Natural killer cell (primary cell): ENCODE measurements around the gene RGPD6. TPM values are rescaled to one million over a fixed set of nuclear protein-coding genes. Genes with fewer than 3 reads are reported as not detected.
"Not testable (repeated sequence)": the region's sequence is repeated elsewhere in the genome, so short reads cannot be mapped to it uniquely, and the experiment has no call there.

Source experiments
- ATAC-seq, 3 donors: fragments of 150-1000 bp in 2 of 3; fragments of 200-7000 bp in 1 of 3; cut with Tn5 transposase; 1 replicate in 1 of 3; 2 replicates in 2 of 3; pipeline ENCODE4 v1.10.0; 2021; ENCODE audit warnings: mild to moderate bottlenecking in 2 of 3, moderate library complexity in 2 of 3
- DNase-seq, 2 donors: peaks; one replicate each; pipeline versions ENCODE4 v3.0.0 to v3.0.0-alpha.2; 2013 to 2021; ENCODE audit warnings: mixed read lengths in 1 of 2
- H3K27ac ChIP-seq: one replicate; pipeline ENCODE4 v1.5.1; 2013; ENCODE audit warnings: mild to moderate bottlenecking, low read length
- H3K27me3 ChIP-seq: one replicate; pipeline ENCODE4 v1.6.1; 2013; ENCODE audit warnings: low read length; ENCODE audit not compliant: control insufficient read depth, insufficient read depth
- H3K36me3 ChIP-seq: one replicate; pipeline ENCODE4 v1.6.1; 2013; ENCODE audit warnings: low read length; ENCODE audit not compliant: control insufficient read depth, insufficient read depth
- H3K4me1 ChIP-seq: one replicate; pipeline ENCODE4 v1.6.1; 2013; ENCODE audit warnings: low read length; ENCODE audit not compliant: control insufficient read depth, insufficient read depth
- H3K4me3 ChIP-seq: one replicate; pipeline ENCODE4 v1.5.1; 2013; ENCODE audit warnings: low read length
- H3K9me3 ChIP-seq: one replicate; pipeline ENCODE4 v1.6.1; 2013; ENCODE audit warnings: low read length; ENCODE audit not compliant: control insufficient read depth, insufficient read depth
- H3K27ac Mint-ChIP-seq, 2 donors: one replicate each; pipeline ENCODE4 v1.8.0; 2022; ENCODE audit warnings: mild to moderate bottlenecking in 2 of 2, mixed read lengths in 2 of 2, moderate library complexity in 1 of 2
- H3K27me3 Mint-ChIP-seq, 2 donors: one replicate each; pipeline ENCODE4 v1.8.0; 2022; ENCODE audit warnings: low read depth in 2 of 2, mixed read lengths in 2 of 2
- H3K36me3 Mint-ChIP-seq: one replicate; pipeline ENCODE4 v1.8.0; 2022; ENCODE audit warnings: mixed read lengths
- H3K4me1 Mint-ChIP-seq, 2 donors: one replicate each; pipeline ENCODE4 v1.8.0; 2022; ENCODE audit warnings: mixed read lengths in 2 of 2
- H3K4me3 Mint-ChIP-seq: one replicate; pipeline ENCODE4 v1.8.0; 2022; ENCODE audit warnings: mild to moderate bottlenecking, moderate library complexity, mixed read lengths
- H3K9me3 Mint-ChIP-seq, 2 donors: one replicate each; pipeline ENCODE4 v1.8.0; 2022; ENCODE audit warnings: mixed read lengths in 2 of 2
- WGBS: methylation state at CpG from one replicate; pipeline ENCODE4 v1.1.7; 2013; ENCODE audit warnings: missing lambda C conversion rate; ENCODE audit not compliant: insufficient coverage; 5-methylcytosine and 5-hydroxymethylcytosine counted together
- intact Hi-C: fragments of 100-400 bp; cut with micrococcal nuclease; formaldehyde crosslinking; loops from one replicate; pipeline ENCODE4 v1.14.2; 2022
- total RNA-seq, 4 donors: library from RNA; stranded (reverse); fragments of 120-200 nt in 1 of 4; gene quantifications; one replicate each; pipeline versions ENCODE4 v1.2.3 to v1.2.4, GENCODE V29; 2013 to 2022

Gene RGPD6
- total RNA-seq, 3 donors from 2014 or later (not counting 1 experiment from before 2014, with no cell fraction given) = 59.9 to 98.8 (median 90.9) TPM

GRCh38 chr2:110603917-110604591 lies 27.0 kb upstream of the RGPD6 start:
- H3K9me3 Mint-ChIP-seq, H3K9me3 ChIP-seq, intact Hi-C loops, H3K27me3 ChIP-seq, H3K4me1 Mint-ChIP-seq, DNase-seq, H3K27ac ChIP-seq, H3K27me3 Mint-ChIP-seq, ATAC-seq, H3K36me3 ChIP-seq, H3K36me3 Mint-ChIP-seq, H3K4me1 ChIP-seq, H3K4me3 Mint-ChIP-seq, H3K4me3 ChIP-seq, H3K27ac Mint-ChIP-seq: not testable (repeated sequence)
- no CpG with 5 or more reads among the region's 8 CpGs for WGBS

- H3K4me1 ChIP-seq, intact Hi-C loops, H3K36me3 Mint-ChIP-seq, H3K9me3 ChIP-seq, H3K4me1 Mint-ChIP-seq, H3K4me3 Mint-ChIP-seq, H3K27ac Mint-ChIP-seq, H3K27ac ChIP-seq, H3K4me3 ChIP-seq, H3K36me3 ChIP-seq, DNase-seq, ATAC-seq, H3K9me3 Mint-ChIP-seq, H3K27me3 ChIP-seq: not testable (repeated sequence)
- WGBS = no CpG with 5 or more reads among the region's 9 CpGs
- H3K27me3 Mint-ChIP-seq = peaks cover 7 to 11% of the 10 kb centered on the region in 2 donors
These were observed 25.1 kb upstream of the RGPD6 start for GRCh38 chr2:110602139-110602538.

GRCh38 chr2:110591973-110592372 lies 15.0 kb upstream of the RGPD6 start:
- intact Hi-C loops, ATAC-seq, H3K4me1 ChIP-seq, H3K4me3 Mint-ChIP-seq, DNase-seq, H3K4me1 Mint-ChIP-seq, H3K27me3 ChIP-seq, H3K36me3 Mint-ChIP-seq, H3K9me3 ChIP-seq, H3K36me3 ChIP-seq, H3K27ac ChIP-seq, H3K4me3 ChIP-seq, H3K27ac Mint-ChIP-seq, H3K27me3 Mint-ChIP-seq, H3K9me3 Mint-ChIP-seq: not testable (repeated sequence)
- WGBS = no CpG with 5 or more reads among the region's 2 CpGs

- H3K4me3 ChIP-seq, H3K9me3 ChIP-seq, H3K4me1 ChIP-seq, H3K9me3 Mint-ChIP-seq, DNase-seq, H3K36me3 ChIP-seq, intact Hi-C loops, H3K27ac ChIP-seq, H3K27me3 Mint-ChIP-seq, H3K27me3 ChIP-seq, H3K27ac Mint-ChIP-seq, H3K4me1 Mint-ChIP-seq, ATAC-seq, H3K36me3 Mint-ChIP-seq, H3K4me3 Mint-ChIP-seq: not testable (repeated sequence)
- WGBS = no CpG with 5 or more reads among the region's 15 CpGs
These were observed 12.8 kb upstream of the RGPD6 start for GRCh38 chr2:110589677-110590330.

GRCh38 chr2:110588520-110588919 lies 11.5 kb upstream of the RGPD6 start:
- DNase-seq, ATAC-seq, H3K27ac Mint-ChIP-seq, H3K36me3 Mint-ChIP-seq, H3K9me3 ChIP-seq, H3K27me3 Mint-ChIP-seq, H3K36me3 ChIP-seq, H3K27me3 ChIP-seq, H3K4me1 ChIP-seq, H3K9me3 Mint-ChIP-seq, H3K4me3 ChIP-seq, H3K27ac ChIP-seq, H3K4me1 Mint-ChIP-seq, intact Hi-C loops, H3K4me3 Mint-ChIP-seq: not testable (repeated sequence)
- no CpG with 5 or more reads among the region's 1 CpG for WGBS

GRCh38 chr2:110579216-110579965 lies 2.4 kb upstream of the RGPD6 start:
- H3K27ac ChIP-seq, H3K9me3 ChIP-seq, H3K27me3 ChIP-seq, H3K9me3 Mint-ChIP-seq, H3K36me3 Mint-ChIP-seq, ATAC-seq, H3K27ac Mint-ChIP-seq, H3K27me3 Mint-ChIP-seq, H3K36me3 ChIP-seq, H3K4me1 ChIP-seq, H3K4me3 ChIP-seq, H3K4me1 Mint-ChIP-seq, H3K4me3 Mint-ChIP-seq, intact Hi-C loops, DNase-seq: not testable (repeated sequence)
- WGBS = no CpG with 5 or more reads among the region's 12 CpGs

- ATAC-seq, DNase-seq, H3K4me1 ChIP-seq, H3K36me3 Mint-ChIP-seq, H3K4me3 Mint-ChIP-seq, intact Hi-C loops, H3K27me3 ChIP-seq, H3K4me1 Mint-ChIP-seq, H3K36me3 ChIP-seq, H3K27ac ChIP-seq, H3K9me3 ChIP-seq, H3K4me3 ChIP-seq, H3K27me3 Mint-ChIP-seq, H3K9me3 Mint-ChIP-seq, H3K27ac Mint-ChIP-seq: not testable (repeated sequence)
- no CpG with 5 or more reads among the region's 1 CpG for WGBS
These were observed 1.4 kb upstream of the RGPD6 start for GRCh38 chr2:110578429-110578828.
